Esophagus squamous epithelium (tissue), 4 donors: ENCODE results near the gene PATL2.

Source experiments
- CTCF ChIP-seq, 6 experiments: fragments of 450-650 bp in 4 of 6; fragments of 200-600 bp in 2 of 6; sonication (generic) in 2 of 6; IDR thresholded peaks; one replicate each; pipeline ENCODE4 v1.5.1; 2016 to 2019; ENCODE audit warnings: antibody characterized with exemption in 6 of 6, mild to moderate bottlenecking in 4 of 6, moderate library complexity in 4 of 6
- POLR2A ChIP-seq, 4 donors: fragments of 450-650 bp; IDR thresholded peaks; one replicate each; pipeline ENCODE4 v1.6.1; 2017; ENCODE audit warnings: antibody characterized with exemption in 4 of 4, mild to moderate bottlenecking in 4 of 4, moderate library complexity in 3 of 4

- TF ChIP-seq CTCF (IDR thresholded peaks at IDR 0.05) (no peak), POLR2A (IDR thresholded peaks at IDR 0.05) (no peak)
Observed at GRCh38 chr15:44720460-44721176, 9.5 kb upstream of the PATL2 start.
